ENCODE measurements around the gene PIAS1.

Gene PIAS1

DNA sequence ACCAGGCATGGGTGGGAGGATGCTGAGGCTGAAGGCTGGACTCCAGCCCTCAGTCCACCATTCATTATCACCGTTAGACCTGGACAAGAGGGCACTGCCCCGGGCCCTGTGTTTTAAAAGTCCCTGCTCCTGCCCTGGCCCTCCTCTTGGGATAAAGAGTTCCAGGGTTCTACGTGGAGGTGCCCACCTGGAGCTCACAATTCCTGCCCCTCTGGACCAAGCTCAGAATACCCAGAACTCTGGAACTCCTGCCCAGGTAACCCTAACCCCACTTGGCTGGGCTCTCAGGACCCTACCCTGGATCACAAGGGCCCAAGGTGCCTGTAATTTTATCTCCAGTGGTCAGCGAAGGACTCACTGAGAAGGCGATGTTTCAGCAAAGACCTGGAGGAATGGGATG lies 149.8 kb downstream of the PIAS1 start:
- TF ChIP-seq, protein P1, sequence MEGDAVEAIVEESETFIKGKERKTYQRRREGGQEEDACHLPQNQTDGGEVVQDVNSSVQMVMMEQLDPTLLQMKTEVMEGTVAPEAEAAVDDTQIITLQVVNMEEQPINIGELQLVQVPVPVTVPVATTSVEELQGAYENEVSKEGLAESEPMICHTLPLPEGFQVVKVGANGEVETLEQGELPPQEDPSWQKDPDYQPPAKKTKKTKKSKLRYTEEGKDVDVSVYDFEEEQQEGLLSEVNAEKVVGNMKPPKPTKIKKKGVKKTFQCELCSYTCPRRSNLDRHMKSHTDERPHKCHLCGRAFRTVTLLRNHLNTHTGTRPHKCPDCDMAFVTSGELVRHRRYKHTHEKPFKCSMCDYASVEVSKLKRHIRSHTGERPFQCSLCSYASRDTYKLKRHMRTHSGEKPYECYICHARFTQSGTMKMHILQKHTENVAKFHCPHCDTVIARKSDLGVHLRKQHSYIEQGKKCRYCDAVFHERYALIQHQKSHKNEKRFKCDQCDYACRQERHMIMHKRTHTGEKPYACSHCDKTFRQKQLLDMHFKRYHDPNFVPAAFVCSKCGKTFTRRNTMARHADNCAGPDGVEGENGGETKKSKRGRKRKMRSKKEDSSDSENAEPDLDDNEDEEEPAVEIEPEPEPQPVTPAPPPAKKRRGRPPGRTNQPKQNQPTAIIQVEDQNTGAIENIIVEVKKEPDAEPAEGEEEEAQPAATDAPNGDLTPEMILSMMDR (IDR thresholded peaks at IDR 0.05) = no peak

DNA sequence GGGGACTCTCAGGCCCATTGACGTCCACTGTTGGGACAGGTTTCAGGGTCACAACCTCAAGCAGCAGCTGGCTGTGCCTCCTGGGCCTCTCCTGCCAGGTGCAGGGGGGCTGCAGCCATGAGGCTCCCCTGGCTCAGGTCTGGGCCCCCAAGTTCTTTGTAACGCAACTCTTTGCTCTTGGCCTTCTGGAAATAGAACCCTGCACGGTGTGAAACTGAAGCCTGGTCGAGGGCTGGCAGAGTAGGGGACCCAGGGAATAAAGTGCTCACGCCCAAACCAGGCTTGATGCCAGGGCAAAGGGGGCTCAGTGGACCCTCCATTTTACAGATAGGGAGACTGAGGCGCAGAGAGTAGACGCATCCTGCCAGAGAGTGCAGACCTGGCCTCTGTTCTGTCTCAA lies 150.2 kb downstream of the PIAS1 start:
- TF ChIP-seq, protein P1 (IDR thresholded peaks at IDR 0.05) = no peak

DNA sequence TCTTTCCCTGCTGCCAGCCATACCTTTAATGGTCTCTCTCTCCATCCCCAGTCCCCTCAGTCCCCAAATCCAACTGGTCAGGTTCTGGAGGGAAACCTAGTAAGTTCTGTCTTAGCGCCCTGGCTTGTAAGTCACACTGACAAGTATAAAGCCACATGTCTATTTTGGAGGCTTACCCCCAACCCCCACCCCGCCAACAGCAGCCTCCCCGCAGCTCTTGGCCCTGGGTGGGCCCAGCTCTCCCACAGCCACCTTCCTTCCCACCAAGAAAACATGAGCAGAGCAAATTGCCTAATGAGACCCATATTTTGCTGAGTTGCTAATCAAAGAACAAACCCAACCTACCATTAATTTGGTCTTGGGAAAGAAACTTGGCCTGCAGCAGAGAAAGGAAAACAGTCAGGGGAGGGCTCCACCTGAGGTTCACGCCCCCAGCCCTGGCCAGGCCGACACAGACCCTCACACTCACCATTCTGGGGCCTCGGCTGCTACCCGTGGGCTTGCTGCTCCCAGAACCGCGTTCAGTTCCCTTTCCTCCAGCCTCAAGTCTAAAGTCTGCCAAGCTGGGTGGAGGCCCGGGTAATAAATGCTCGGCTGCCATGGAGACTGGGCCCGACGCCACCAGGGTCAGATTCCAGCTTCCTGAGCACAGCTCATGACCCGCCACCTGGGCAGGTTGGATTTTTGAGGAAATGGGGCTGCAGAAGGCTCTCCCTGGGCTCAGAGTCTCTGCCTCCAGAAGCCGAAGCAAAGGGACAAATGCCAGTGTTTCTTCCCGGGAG lies 150.9 kb downstream of the PIAS1 start, which contains the start of gene CALML4:
TSS of gene CALML4 (minus strand) at position 557 of the 782 bp plus-strand sequence. CDS start at position 472, 85 bp downstream.
- TF ChIP-seq, protein P1 (IDR thresholded peaks at IDR 0.05) = no peak

DNA sequence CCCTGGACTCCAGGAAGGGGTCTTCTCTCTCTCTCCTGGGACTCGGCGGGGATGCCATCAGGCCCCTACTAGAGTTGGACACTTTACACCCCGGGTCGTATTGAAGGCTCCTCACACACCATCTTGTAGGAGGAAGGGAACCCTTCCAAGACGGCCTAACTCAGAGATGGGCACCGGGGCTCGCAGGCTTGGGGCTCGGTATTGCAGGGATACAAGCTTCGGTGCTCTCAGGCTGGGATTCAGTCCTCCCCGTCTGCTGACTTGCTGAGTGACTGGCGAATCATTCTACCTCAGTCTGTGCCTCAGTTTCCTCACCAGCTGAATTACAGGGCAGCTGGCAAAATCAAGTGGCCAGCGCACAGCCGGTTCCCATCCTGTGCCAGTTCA lies 151.4 kb downstream of the PIAS1 start:
- TF ChIP-seq, protein P1 (IDR thresholded peaks at IDR 0.05) = no peak

DNA sequence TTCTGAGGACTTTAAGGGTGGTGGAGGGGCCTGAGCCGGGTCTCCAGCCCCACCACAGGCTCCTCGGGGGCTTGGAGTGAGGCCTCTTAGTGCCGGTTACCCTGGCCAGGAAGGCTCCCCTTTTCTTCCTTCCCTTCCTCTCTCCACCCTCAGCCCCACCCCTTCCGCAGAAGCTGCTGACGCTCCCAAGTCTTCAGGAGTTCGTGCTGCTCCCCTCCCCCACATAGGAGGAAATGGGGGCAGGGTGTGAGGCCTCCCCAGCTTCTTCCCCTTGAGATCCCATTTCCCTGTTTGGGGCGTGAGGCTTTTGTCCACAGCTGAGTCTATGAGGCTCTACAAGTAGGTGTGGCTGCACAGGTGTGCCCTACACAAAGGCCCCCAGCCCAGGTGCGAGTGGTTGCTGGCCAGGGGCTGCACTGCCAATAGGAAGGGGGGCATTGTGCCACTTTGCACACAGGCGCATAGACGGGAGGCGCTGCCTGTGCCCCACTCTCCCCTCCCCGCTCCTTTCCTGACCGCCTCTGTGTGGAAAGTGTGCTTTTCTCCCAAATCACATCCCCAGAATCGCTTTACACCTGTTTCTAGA lies 151.9 kb downstream of the PIAS1 start:
- TF ChIP-seq, protein P1 (IDR thresholded peaks at IDR 0.05) = no peak

DNA sequence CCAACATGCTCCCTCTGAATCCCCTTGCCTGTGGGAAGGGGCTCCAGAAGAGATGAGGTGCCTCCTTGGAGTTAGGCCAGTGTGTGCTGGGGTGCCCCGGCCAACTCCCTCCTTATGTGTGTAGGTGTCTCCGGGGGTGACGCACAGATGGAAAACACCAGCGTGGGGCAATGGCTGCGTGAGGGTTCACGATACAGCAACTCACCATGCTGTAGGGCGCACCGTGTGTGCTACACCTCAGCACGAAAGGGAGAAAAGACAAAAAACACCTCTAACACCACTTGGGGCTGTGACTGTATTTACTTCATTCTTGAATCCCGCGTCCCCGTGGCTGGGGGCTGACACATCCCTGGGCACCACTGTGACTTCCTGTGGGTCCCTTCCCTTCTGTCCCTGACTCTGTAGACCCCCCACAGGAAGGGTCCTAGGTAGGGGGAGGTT lies 152.6 kb downstream of the PIAS1 start:
- TF ChIP-seq, protein P1 (IDR thresholded peaks at IDR 0.05) = no peak

DNA sequence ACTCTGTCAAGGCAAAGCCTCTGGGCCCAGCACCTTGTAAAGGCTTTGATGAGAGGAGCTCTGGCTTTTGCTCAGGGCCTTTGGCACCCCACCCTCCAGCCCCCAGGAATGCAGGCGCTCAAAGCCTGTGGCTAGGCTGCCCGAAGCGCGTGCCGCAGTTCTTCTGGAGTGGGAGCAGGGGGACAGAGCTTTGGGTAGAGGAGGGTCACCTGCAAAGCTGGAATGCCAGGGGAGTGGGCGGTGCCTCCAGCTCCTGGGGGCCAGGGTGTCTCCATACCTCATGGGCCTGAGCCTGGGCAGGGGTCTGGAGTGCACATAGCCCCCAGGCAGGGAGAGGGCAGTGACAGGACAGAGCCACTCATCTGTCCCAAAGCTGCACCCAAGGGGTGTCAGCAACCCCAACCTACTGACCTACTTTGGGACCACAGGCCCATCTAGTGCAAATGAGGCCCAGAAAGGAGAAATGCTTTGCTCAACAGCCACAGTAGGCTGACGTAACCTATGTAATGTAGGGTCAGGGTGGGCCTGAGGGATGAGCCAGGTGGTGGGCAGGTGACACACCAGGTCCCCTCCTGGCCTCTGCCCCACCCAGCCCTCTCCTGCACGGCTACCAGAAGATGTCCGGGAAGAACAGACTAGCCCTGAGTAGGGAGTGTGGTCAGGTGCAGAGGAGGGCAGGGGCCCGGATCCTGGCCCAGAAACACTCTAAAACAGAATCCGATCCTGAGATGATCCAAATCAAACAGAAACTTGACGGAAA lies 153.2 kb downstream of the PIAS1 start:
- TF ChIP-seq, protein P1 (IDR thresholded peaks at IDR 0.05) = no peak
